ENCODE data around the gene BBOF1.

DNA sequence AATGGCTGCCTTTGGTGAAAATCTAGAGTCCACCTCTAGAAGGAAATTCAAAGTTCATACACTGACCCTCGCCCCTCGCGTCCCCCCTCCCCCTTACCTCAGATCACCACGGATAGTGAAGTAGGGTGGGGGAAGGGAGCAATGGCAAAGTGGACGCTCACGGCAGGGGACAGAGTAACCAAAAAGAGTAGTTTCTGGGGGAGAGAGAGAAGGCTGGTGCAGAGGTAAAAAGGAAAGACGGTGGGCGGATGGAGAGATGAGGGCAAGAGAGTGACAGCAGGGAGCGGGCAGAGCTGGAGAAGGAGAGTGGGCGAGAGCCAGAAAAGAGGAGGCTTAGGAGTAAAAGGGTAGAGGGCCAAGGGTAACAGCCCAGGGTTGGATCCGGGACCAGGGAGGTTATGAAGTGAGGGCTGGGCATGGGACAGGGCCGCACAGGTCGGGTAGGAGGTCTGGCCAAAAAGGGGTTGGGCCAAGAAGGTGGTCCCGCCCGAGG is 64.7 kb downstream of the BBOF1 start:
- no peak for TF ChIP-seq POLR2AphosphoS5 (IDR thresholded peaks at IDR 0.05)
- TF ChIP-seq POLR2A (IDR thresholded peaks at IDR 0.05): no peak

Data from spleen (tissue), 3 donors.